HUES48 (cell line): ENCODE measurements around the gene TMEM273.

ENCODE experiments used
- H3K27ac ChIP-seq: one replicate; pipeline ENCODE4 v1.7.0; 2013; ENCODE audit warnings: low read depth, low read length, inconsistent platforms
- H3K27me3 ChIP-seq: 2 replicates; pipeline ENCODE4 v1.6.1; 2013; ENCODE audit warnings: mild to moderate bottlenecking, low read length; ENCODE audit not compliant: control insufficient read depth, insufficient read depth
- H3K36me3 ChIP-seq: 2 replicates; pipeline ENCODE4 v1.6.1; 2013; ENCODE audit warnings: low read length; ENCODE audit not compliant: control insufficient read depth, insufficient read depth
- H3K4me1 ChIP-seq: 2 replicates; pipeline ENCODE4 v1.6.1; 2013; ENCODE audit warnings: mild to moderate bottlenecking, low read length; ENCODE audit not compliant: control insufficient read depth, insufficient read depth
- H3K4me3 ChIP-seq: 2 replicates; pipeline ENCODE4 v1.5.1; 2013; ENCODE audit warnings: mild to moderate bottlenecking, low read depth, low read length
- H3K9ac ChIP-seq: 2 replicates; pipeline ENCODE4 v1.6.1; 2013; ENCODE audit warnings: mild to moderate bottlenecking, low read depth, low read length, moderate library complexity
- H3K9me3 ChIP-seq: 2 replicates; pipeline ENCODE4 v1.6.1; 2013; ENCODE audit warnings: low read length; ENCODE audit not compliant: control insufficient read depth, insufficient read depth

The TMEM273 gene

DNA sequence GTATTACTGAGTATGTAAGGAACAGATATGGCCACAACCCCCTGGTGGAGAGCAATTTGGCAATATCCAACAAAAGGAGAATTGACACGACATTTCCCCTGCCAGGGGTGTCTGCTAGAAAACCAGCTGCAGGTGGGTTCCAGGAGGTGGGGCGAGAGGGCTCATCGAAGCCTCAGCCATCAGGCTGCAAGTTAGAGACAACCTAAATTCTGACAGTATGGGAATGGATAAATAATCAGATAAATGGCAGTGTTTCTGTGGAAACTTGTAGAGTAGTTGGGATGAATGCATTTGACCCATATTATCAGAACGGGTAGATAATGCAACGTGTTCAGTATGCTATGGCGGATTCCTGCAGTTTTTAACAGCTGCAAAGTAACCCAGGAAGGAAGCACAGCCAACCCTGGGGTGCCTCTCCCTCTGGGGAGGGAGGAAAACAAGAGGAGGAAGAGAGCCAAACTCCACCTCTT, 3.5 kb downstream of the TMEM273 start:
- Histone ChIP-seq H3K36me3 (no peaks in the 10 kb centered on the region), H3K9ac (no peak overlapping the region), H3K4me3 (no peak overlapping the region), H3K27ac (no peak overlapping the region), H3K4me1 (no peaks in the 10 kb centered on the region), H3K9me3 (no peaks in the 10 kb centered on the region), H3K27me3 (no peaks in the 10 kb centered on the region)

DNA sequence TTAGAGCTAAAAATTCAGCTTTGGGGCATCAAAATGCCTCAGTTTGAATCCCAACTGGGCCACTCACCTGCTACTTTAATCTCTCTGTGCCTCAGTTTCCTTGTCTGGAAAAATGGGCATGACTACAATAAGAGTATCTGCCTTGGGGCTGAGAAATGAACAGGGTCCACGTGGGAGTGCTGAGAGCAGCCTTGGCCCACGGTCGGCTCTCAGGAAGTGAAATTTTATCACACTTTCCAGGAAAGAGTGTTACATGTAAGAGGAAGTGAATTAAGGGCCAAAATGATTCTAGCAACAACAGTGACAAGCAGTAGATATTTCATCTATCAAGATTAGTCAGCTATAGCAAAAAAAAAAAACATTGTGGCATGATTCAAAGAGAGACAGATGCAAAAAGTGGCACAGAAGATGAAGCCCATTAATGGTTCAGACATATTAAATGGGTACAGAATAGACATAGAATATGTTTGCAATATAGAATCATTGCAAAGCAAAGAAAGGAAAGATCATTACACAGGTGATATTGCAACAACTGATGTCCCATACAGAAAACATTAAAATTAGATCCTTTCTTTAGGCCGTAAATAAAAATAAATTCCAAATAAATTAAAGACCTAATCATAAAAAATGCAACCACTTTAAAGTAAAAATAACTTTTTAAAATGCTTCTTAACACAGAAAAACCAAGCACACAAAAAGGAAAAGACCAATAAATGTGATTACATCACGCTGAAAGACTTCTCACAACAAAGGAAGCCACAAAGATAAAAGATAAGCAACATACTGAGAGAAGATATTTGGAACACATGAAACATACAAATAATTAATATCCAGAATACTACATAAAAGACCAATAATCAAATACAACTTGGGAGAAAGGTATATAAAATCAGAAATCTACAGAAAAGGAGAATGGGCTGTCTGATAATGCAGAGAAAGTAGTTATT, 4.3 kb downstream of the TMEM273 start:
- Histone ChIP-seq H3K27me3 (no peaks in the 10 kb centered on the region), H3K4me1 (no peaks in the 10 kb centered on the region), H3K27ac (no peak overlapping the region), H3K36me3 (no peaks in the 10 kb centered on the region), H3K4me3 (no peak overlapping the region), H3K9ac (no peak overlapping the region), H3K9me3 (no peaks in the 10 kb centered on the region)

DNA sequence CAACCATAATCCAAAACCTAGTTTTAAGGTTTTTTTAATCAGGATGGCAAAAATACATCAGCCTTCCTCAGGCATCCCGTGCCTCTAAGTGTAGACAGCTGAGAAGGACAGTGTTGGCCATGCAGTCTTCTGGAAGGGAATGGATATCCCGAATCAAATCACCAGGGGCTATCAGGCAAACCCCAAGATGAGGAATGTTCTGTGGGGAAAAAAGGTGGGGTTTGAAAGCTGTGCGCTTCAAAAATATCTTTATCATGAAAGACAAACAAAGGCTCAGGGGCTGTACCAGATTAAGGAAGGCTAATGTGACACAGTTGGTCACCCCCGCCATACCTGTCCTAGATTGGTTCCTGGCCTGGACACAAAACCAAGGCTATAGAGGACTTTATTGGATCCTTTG, 5.4 kb downstream of the TMEM273 start:
- Histone ChIP-seq H3K4me1 (no peaks in the 10 kb centered on the region), H3K9me3 (no peaks in the 10 kb centered on the region), H3K9ac (no peak overlapping the region), H3K27ac (no peak overlapping the region), H3K4me3 (no peak overlapping the region), H3K36me3 (no peaks in the 10 kb centered on the region), H3K27me3 (no peaks in the 10 kb centered on the region)

DNA sequence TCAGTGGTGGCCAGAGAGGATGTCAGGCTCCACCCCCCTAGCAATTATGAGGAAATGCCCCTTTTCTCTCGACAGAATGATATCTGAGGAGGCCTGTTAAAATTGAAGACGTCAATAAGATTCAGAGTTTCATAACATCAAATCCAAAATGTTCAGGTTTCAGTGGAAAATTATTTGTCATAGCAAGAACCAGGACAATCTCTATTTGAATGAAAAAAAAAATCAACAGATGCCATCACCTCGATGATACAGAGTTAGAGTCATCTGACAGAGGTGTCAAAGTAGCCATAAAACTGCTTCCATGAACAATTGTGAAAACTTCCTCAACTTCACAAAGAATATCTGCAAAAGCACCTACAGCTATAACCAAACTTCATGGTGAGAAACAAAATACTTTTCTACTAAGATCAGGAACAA, 7.7 kb downstream of the TMEM273 start:
- Histone ChIP-seq H3K27me3 (no peaks in the 10 kb centered on the region), H3K27ac (no peak overlapping the region), H3K36me3 (no peaks in the 10 kb centered on the region), H3K4me3 (no peak overlapping the region), H3K4me1 (no peaks in the 10 kb centered on the region), H3K9ac (no peak overlapping the region), H3K9me3 (no peaks in the 10 kb centered on the region)

DNA sequence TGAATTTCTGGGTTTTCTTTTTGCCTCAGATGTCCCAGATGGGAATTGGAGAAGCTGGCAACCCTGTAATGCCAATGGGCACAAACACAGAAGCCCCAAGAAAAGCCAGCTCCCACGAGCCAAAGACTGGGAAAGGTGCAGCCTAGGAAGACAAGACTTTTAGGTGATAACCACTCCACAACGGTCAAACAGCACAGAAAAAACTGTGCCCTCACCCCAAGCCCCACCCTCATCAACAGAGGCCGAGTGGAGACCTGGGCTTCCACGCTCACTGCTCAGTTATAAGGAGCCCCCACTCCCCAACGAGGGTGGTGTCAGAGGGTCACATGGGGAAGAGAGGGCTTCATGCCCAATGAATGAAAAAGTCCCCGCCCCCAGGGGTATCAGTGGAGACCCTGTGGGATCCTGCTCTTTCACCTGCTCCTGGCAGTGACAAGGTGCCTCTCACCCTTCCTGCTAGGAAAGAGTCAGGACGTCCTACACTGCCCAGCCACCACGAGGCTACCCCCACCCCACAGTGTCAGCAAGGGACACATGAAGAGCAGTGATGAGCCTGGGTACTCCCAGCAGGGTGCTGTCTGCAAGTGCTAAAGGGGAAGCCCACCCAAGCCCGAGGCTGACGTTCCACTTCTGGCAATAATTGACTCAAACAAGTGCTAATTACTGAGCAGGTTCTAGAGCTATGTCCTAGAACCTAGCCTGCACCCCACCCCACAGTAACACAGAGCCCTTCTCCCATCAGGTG, 8.3 kb downstream of the TMEM273 start:
- no peaks in the 10 kb centered on the region for H3K9me3 ChIP-seq
- H3K36me3 ChIP-seq, result no peaks in the 10 kb centered on the region
- no peak overlapping the region for H3K9ac ChIP-seq
- no peaks in the 10 kb centered on the region for H3K27me3 ChIP-seq
- no peaks in the 10 kb centered on the region for H3K4me1 ChIP-seq
- H3K27ac ChIP-seq, result no peak overlapping the region
- H3K4me3 ChIP-seq, result no peak overlapping the region

DNA sequence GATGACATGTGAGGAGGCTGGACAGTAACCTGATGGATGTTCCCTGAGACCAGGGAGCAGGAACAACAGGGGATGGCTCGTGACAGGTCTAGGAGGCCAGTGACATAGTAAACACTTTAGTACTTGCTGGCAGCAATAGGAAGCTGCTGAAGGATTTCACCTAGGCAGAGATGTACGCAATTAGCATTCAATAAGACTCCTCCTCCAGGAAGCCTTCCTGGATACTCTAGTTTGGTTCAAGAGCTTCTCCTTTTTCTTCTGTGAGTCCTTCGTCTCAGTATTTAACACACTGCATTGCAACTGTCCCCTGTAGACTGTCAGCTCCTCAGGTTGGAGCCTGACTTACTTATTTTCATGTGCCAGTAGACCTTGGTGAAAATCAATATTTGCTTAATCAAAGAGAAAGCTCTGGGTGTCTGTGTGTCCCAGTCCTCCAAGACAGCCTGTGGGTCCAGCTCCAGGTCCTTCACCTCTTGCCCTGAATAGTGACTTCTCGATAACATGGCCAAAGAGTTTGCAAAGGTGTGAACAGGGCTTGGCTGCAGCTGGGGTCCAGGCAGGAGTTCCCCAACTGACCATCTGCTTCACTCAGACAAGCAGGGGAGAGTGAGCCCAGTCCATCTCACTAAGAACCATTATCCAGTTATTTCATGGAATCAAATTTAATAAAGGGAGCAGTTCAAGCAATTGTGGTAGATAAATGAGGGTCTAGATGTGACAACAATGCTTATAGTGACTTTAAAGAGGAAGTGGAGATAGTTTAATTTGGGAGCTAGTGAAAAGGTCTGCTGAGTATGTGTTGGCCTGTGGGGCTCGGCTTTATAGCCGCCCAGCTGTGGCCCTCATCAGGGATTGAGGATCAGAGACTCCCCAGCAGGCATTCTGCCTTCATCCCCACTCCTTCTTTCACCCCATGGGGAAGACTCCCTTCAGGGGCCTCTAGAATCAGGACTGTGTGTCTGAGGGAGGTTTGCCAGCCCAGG, 9.4 kb downstream of the TMEM273 start:
- no peaks in the 10 kb centered on the region for H3K9me3 ChIP-seq
- no peaks in the 10 kb centered on the region for H3K36me3 ChIP-seq
- H3K9ac ChIP-seq, result no peak overlapping the region
- no peak overlapping the region for H3K4me3 ChIP-seq
- no peaks in the 10 kb centered on the region for H3K27me3 ChIP-seq
- H3K27ac ChIP-seq, result no peak overlapping the region
- H3K4me1 ChIP-seq, result no peaks in the 10 kb centered on the region

DNA sequence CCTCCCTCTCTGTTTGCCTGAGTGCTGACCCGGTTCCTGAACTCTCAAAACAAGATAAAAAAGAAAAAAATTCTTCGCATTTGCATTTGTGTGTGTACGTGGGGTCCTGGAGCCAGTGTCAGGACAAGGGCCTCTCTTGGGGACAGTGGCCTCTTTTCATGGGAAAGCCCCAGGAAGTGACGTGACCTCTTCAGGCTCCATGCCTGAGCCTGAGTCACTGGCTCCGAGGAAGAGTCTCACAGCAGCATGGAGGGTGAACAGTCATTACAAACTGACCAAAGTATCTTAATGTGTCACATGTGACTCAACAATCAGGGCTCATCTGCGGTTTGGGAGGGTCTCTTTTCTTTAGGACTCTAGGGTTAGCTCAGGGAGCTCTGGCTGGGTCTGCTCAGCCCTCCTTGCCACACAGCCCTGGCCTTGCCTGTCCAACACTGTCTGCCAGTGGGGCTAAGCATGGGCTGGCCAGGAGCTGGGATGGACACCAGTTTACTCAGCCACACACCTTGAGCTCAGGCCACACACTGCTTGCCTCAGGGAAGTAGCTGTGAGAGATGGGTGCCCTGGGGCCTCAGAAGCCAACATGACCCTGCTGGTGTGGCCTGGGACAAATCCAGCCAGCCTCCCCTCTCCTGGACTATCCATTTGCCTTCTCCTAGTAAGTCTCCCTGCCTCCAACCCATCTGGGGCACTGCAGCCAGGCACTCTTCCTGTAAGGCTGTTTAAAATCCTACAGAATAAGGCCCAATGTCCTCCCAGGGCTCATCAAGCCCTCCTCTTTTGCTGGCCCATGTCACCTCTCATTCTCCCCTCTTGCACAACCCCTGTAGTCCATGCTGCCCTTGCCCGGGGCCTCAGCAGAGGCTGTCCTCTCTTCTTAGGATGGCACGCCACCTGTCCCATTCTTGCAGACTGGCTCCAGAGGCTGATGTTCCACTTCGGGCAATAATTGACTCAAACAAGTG, 10.5 kb downstream of the TMEM273 start:
- Histone ChIP-seq H3K4me3 (no peak overlapping the region), H3K36me3 (no peaks in the 10 kb centered on the region), H3K9me3 (no peaks in the 10 kb centered on the region), H3K4me1 (no peaks in the 10 kb centered on the region), H3K27ac (no peak overlapping the region), H3K27me3 (no peaks in the 10 kb centered on the region), H3K9ac (no peak overlapping the region)

DNA sequence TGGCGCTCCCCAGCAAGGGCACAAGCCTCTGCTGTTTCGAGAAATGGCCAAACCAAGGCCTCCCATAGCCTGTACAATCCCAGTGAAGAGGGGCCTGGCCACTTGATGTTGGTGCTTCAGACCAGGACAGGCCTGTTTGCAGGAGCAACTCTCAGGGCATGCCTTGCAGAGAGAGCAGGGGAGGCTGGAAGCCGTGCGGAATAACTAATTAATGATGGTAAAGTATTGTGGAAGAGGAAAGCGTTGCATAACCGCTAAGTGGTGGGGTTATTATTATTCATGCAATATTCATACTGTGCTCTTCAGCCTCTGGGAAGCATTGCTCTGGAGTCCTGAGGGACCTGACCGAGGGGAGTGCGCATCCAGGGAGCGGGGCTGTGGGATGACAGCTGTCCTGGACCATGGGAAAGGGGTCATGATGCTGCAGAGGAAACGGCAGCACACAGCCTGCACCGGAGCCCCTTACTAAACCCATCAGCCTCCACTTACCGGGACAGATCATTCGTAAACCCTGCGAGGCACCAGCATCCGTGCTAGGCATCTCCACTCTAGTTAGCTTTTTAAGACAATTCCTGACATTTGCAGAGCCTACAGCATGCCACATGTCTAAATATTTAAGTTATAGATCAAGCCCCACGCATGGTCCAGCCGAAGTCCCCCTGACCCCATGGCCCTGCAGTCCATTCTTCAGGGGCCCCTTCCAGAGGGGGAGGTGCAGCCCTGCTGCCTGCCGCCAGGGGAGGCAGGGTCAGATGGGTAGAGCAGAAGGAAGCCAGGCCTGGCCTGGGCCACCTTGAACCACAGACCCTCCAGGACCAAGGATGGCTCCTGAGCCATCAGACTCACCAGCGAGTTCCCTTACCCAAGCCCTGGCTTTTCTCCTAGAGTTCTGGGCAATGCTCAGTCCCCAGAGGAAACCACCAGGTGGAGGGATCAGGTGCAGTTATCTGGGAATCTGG, 11.6 kb downstream of the TMEM273 start:
- Histone ChIP-seq H3K27ac (no peak overlapping the region), H3K27me3 (no peaks in the 10 kb centered on the region), H3K9ac (no peak overlapping the region), H3K9me3 (no peaks in the 10 kb centered on the region), H3K4me1 (no peaks in the 10 kb centered on the region), H3K36me3 (no peaks in the 10 kb centered on the region), H3K4me3 (no peak overlapping the region)

DNA sequence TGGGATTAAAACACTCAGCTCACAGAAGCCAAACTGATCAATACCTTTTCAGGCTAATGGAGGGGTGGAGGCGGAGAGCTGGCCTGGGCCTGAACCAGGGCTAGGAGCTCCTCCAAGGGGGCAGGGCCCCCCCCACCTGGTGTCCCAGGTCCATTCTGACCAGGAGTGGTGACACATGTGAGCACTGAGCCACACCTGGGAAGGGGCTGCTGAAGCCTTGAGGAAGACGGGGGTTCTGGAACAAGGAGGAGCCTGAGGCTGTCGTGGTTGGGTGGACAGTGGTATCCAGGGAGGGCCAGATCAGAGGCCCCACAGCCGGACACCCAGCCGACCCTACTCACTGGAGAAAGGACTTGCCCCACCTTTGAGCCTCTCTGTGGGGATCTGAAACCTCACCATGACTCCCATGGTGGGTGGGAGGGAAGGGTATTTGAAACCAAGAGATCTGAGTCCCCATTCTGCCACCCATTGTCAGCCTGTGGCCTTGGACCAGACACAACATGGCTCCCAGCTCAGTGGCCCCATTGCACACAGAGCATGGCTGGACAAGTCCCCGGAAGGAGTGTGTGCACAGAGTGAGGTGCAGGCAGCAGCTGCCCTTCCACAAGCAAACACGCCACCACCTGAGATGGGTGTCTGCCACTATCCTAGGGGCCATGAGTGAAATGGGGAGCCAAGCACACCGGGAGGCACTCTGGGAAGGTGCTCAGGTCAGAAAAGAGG, 12.4 kb downstream of the TMEM273 start:
- no peaks in the 10 kb centered on the region for H3K36me3 ChIP-seq

More for the DNA sequence above, 12.4 kb downstream of the TMEM273 start:
- Histone ChIP-seq H3K4me1 (no peaks in the 10 kb centered on the region), H3K27me3 (no peaks in the 10 kb centered on the region), H3K9ac (no peak overlapping the region), H3K4me3 (no peak overlapping the region), H3K27ac (no peak overlapping the region), H3K9me3 (no peaks in the 10 kb centered on the region)
